Astrocyte (in vitro differentiated cells and primary cell): ENCODE results near the gene PEX26. TPM values are rescaled to one million over a fixed set of nuclear protein-coding genes. Genes with fewer than 3 reads are reported as not detected.

Experiments used
- DNase-seq: peaks from one replicate; pipeline ENCODE4 v3.0.0-alpha.2; 2010; ENCODE audit warnings: low read depth
- FAIRE-seq: peaks from 2 replicates; lab custom pipeline; 2011; peaks lifted over from hg19 to GRCh38; lab: Jason Lieb, UNC
- H2AFZ ChIP-seq: 2 replicates; pipeline ENCODE4 v1.6.0; 2012; ENCODE audit warnings: low read depth, low read length, inconsistent platforms
- H3K27ac ChIP-seq: 2 replicates; pipeline ENCODE4 v1.5.1; 2011; ENCODE audit warnings: low read depth, low read length, inconsistent platforms
- H3K27me3 ChIP-seq: 2 replicates; pipeline ENCODE4 v1.6.0; 2011; ENCODE audit warnings: low read length, inconsistent platforms; ENCODE audit not compliant: insufficient read depth
- H3K36me3 ChIP-seq: 2 replicates; pipeline ENCODE4 v1.5.1; 2011; ENCODE audit warnings: low read length, inconsistent platforms; ENCODE audit not compliant: insufficient read depth
- H3K4me1 ChIP-seq: 2 replicates; pipeline ENCODE4 v1.5.1; 2011; ENCODE audit warnings: low read length, inconsistent platforms; ENCODE audit not compliant: insufficient read depth
- H3K4me2 ChIP-seq: 2 replicates; pipeline ENCODE4 v1.6.0; 2012; ENCODE audit warnings: low read length, inconsistent platforms
- H3K4me3 ChIP-seq: 2 replicates; pipeline ENCODE4 v1.5.1; 2011; ENCODE audit warnings: low read depth, mild to moderate bottlenecking, low read length, inconsistent platforms; ENCODE audit not compliant: insufficient read depth
- H3K79me2 ChIP-seq: 2 replicates; pipeline ENCODE4 v1.6.0; 2012; ENCODE audit warnings: mild to moderate bottlenecking, low read length, inconsistent platforms; ENCODE audit not compliant: insufficient read depth
- H3K9ac ChIP-seq: 2 replicates; pipeline ENCODE4 v1.6.0; 2012; ENCODE audit warnings: mild to moderate bottlenecking, low read length, inconsistent platforms
- H3K9me3 ChIP-seq: 2 replicates; pipeline ENCODE4 v1.5.1; 2012; ENCODE audit warnings: low read depth, mild to moderate bottlenecking, low read length, inconsistent platforms; ENCODE audit not compliant: insufficient read depth
- H4K20me1 ChIP-seq: 2 replicates; pipeline ENCODE4 v1.6.0; 2012; ENCODE audit warnings: low read length, inconsistent platforms; ENCODE audit not compliant: insufficient read depth
- H3K27ac Mint-ChIP-seq: one replicate; pipeline ENCODE4 v1.8.0; 2021; ENCODE audit warnings: mild to moderate bottlenecking, mixed read lengths; ENCODE audit not compliant: unreplicated experiment
- H3K27me3 Mint-ChIP-seq: one replicate; pipeline ENCODE4 v1.8.0; 2021; ENCODE audit warnings: low read depth, mixed read lengths; ENCODE audit not compliant: unreplicated experiment
- H3K36me3 Mint-ChIP-seq: one replicate; pipeline ENCODE4 v1.8.0; 2021; ENCODE audit warnings: low read depth, mixed read lengths; ENCODE audit not compliant: unreplicated experiment
- H3K4me1 Mint-ChIP-seq: one replicate; pipeline ENCODE4 v1.8.0; 2021; ENCODE audit warnings: low read depth, mixed read lengths; ENCODE audit not compliant: unreplicated experiment
- H3K4me3 Mint-ChIP-seq: one replicate; pipeline ENCODE4 v1.8.0; 2021; ENCODE audit warnings: mild to moderate bottlenecking, moderate library complexity, mixed read lengths; ENCODE audit not compliant: unreplicated experiment
- H3K9me3 Mint-ChIP-seq: one replicate; pipeline ENCODE4 v1.8.0; 2021; ENCODE audit warnings: mild to moderate bottlenecking, mixed read lengths; ENCODE audit not compliant: unreplicated experiment
- EZH2 ChIP-seq: IDR thresholded peaks from 2 replicates; pipeline ENCODE4 v1.6.1; 2012; ENCODE audit warnings: mild to moderate bottlenecking, low read length, inconsistent platforms; ENCODE audit not compliant: insufficient read depth
- total RNA-seq: library from RNA; stranded (reverse); gene quantifications from 2 replicates; pipeline ENCODE4 v1.2.1, GENCODE V29; 2021
- TF ChIP-seq, protein P1 (sequence below): IDR thresholded peaks from 2 replicates; pipeline ENCODE4 v1.5.1; 2011; ENCODE audit warnings: low read depth, mild to moderate bottlenecking, inconsistent platforms, low read length, moderate library complexity; ENCODE audit not compliant: insufficient read depth

PEX26 gene
- total RNA-seq, 1 donor from 2014 or later = 41.9 TPM

DNA sequence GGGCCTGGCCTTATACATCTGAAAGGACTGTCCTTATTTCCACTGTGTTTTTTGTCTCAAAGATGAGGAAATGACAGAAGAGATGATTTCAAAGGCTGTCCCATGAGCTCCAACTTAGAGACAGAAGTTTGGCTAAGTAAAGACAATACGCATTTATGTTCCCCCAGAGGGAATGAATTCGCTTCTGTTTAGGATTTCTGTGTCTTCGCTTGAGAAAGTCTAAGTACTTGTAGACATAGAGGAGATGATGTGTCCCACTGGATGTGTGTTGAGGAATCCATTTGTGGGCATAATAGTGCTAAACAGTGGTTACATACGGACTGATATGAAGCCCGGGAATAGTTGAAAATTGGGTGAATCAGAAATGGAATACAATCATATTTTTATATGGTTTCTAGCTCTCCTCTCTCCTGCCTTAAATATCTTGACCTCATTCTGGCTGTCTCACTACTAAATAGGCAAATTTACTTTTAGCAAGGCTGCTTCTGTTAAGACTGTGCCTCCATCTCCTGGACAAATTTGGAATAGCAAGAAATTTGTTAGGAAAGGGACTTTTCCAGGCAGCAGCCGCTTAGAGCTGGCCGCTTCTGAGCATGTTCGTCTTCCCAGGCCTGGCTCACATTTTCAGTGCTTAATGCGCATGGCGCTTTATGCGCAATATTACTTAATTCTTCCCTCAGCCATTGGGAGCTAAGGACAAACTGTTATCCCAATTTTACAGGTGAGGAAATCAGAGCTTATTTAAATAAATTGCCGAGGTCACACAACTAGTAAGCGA lies 1.9 kb upstream of the PEX26 start:
- peaks cover 5% of the 10 kb centered on the region for H3K36me3 ChIP-seq
- no peak for FAIRE-seq
- H3K27me3 Mint-ChIP-seq = no peaks in the 10 kb centered on the region
- H3K9me3 ChIP-seq = no peaks in the 10 kb centered on the region
- no peaks in the 10 kb centered on the region for H3K27me3 ChIP-seq
- H3K4me2 ChIP-seq = no peak overlapping the region
- no peaks in the 10 kb centered on the region for H4K20me1 ChIP-seq
- peaks cover 29% of the 10 kb centered on the region for H3K79me2 ChIP-seq
- TF ChIP-seq EZH2 = no peak
- TF ChIP-seq, protein P1, sequence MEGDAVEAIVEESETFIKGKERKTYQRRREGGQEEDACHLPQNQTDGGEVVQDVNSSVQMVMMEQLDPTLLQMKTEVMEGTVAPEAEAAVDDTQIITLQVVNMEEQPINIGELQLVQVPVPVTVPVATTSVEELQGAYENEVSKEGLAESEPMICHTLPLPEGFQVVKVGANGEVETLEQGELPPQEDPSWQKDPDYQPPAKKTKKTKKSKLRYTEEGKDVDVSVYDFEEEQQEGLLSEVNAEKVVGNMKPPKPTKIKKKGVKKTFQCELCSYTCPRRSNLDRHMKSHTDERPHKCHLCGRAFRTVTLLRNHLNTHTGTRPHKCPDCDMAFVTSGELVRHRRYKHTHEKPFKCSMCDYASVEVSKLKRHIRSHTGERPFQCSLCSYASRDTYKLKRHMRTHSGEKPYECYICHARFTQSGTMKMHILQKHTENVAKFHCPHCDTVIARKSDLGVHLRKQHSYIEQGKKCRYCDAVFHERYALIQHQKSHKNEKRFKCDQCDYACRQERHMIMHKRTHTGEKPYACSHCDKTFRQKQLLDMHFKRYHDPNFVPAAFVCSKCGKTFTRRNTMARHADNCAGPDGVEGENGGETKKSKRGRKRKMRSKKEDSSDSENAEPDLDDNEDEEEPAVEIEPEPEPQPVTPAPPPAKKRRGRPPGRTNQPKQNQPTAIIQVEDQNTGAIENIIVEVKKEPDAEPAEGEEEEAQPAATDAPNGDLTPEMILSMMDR = peak; percentile 91
- H3K4me3 ChIP-seq = no peak overlapping the region
- peaks cover 5% of the 10 kb centered on the region for H3K36me3 Mint-ChIP-seq
- no peaks in the 10 kb centered on the region for H3K9me3 Mint-ChIP-seq
- no peak overlapping the region for H3K9ac ChIP-seq
- H3K4me1 ChIP-seq = peaks cover 13% of the 10 kb centered on the region
- H3K27ac Mint-ChIP-seq = no peak overlapping the region
- H3K27ac ChIP-seq = no peak overlapping the region
- peaks cover 19% of the 10 kb centered on the region for H3K4me1 Mint-ChIP-seq
- DNase-seq = peak; percentile 66
- no peak overlapping the region for H3K4me3 Mint-ChIP-seq
- peak overlapping the region; percentile 2 for H2AFZ ChIP-seq

DNA sequence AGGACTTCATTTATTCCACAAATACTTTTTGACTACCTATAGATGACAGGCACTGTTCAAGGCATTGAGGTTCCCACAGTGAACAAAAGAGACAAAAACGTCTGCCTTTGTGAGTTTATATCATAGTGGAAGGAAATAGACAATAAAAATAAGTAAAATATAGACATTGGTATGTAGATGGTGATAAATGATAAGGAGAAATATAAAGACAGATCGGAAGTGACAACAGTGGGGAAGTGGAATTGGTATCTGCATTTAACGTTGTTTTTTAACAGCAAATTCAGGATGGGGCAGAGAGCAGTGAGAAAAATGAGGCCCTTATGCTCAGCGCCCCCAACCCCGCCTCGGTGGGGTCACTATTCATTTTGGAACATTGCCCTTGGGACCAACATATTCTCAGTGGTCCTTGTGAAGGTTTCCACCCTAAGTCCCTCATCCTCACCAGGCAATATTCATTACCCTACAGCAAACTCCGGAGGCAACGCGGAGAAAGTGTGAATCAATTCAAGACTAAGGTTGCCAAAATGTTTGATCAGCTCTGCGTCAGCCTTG lies 627 bp upstream of the PEX26 start:
- Histone ChIP-seq H3K36me3 (peaks cover 5% of the 10 kb centered on the region), H2AFZ (peak overlapping the region; percentile 98), H3K27me3 (no peaks in the 10 kb centered on the region), H4K20me1 (peaks cover 10% of the 10 kb centered on the region), H3K27ac (peak overlapping the region; percentile 79), H3K4me3 (peak overlapping the region; percentile 98), H3K4me2 (peak overlapping the region; percentile 95), H3K4me1 (peaks cover 13% of the 10 kb centered on the region), H3K79me2 (peaks cover 40% of the 10 kb centered on the region), H3K9ac (peak overlapping the region; percentile 93), H3K9me3 (no peaks in the 10 kb centered on the region)
- TF ChIP-seq, protein P1 = no peak
- TF ChIP-seq EZH2 = no peak
- Mint-ChIP-seq H3K27ac (peak overlapping the region; percentile 94), H3K4me3 (peak overlapping the region; percentile 98), H3K4me1 (peaks cover 30% of the 10 kb centered on the region), H3K9me3 (no peaks in the 10 kb centered on the region), H3K27me3 (no peaks in the 10 kb centered on the region), H3K36me3 (peaks cover 12% of the 10 kb centered on the region)
- DNase-seq (no peak), FAIRE-seq (no peak)
